Measurements from ENCODE around the gene VIPR1.
"Not testable (repeated sequence)": the region's sequence is repeated elsewhere in the genome, so short reads cannot be mapped to it uniquely, and the experiment has no call there.

The VIPR1 gene

GRCh38 chr3:42572278-42572677 is 69.8 kb downstream of the VIPR1 start:
- POLR2A ChIA-PET: no interaction called here
- DNase-seq (ENCODE audit: extremely low spot score): peak; percentile 67
- TF ChIP-seq BHLHE40 (IDR thresholded peaks at IDR 0.05; ENCODE audit: borderline replicate concordance): no peak
- TF ChIP-seq NFRKB (IDR thresholded peaks at IDR 0.05): no peak
- TF ChIP-seq PKNOX1 (IDR thresholded peaks at IDR 0.05): no peak
- TF ChIP-seq HDGF (IDR thresholded peaks at IDR 0.05; ENCODE audit: borderline replicate concordance): no peak
- TF ChIP-seq SUZ12 (IDR thresholded peaks at IDR 0.05): no peak
- TF ChIP-seq TARDBP (IDR thresholded peaks at IDR 0.05): no peak
- no peak for TF ChIP-seq ELF4 (IDR thresholded peaks at IDR 0.05)
- CTCF ChIA-PET: interaction anchor here (1.2 kb wide), 1 partner anchor 23 kb away, joined by 5 read pairs; no protein-coding TSS in a partner anchor

GRCh38 chr3:42575137-42575741 is 72.8 kb downstream of the VIPR1 start:
- TF ChIP-seq ELF4 (IDR thresholded peaks at IDR 0.05) (no peak), SUZ12 (IDR thresholded peaks at IDR 0.05) (no peak), ARNT (IDR thresholded peaks at IDR 0.05) (no peak), ZNF384 (IDR thresholded peaks at IDR 0.05) (no peak), BHLHE40 (IDR thresholded peaks at IDR 0.05; ENCODE audit: borderline replicate concordance) (no peak), CTBP1 (IDR thresholded peaks at IDR 0.05; ENCODE audit: borderline replicate concordance) (no peak), FOXA1 (IDR thresholded peaks at IDR 0.05) (no peak), HDGF (IDR thresholded peaks at IDR 0.05; ENCODE audit: borderline replicate concordance) (no peak), NFRKB (IDR thresholded peaks at IDR 0.05) (no peak), FOXK2 (IDR thresholded peaks at IDR 0.05) (no peak), PKNOX1 (IDR thresholded peaks at IDR 0.05) (no peak)
- POLR2A ChIA-PET: no interaction called here
- DNase-seq (ENCODE audit: extremely low spot score): no peak
- CTCF ChIA-PET: interaction anchor here (0.6 kb wide), 1 partner anchor 169 kb away, joined by 3 read pairs; no protein-coding TSS in a partner anchor

GRCh38 chr3:42578054-42578453 is 75.6 kb downstream of the VIPR1 start:
- CTCF ChIA-PET: no interaction called here
- POLR2A ChIA-PET: interaction anchor here (1.3 kb wide), 1 partner anchor 22 kb away, joined by 3 read pairs; the partner anchor contains the start of gene NKTR
- DNase-seq (ENCODE audit: extremely low spot score): no peak
- TF ChIP-seq SP1 (IDR thresholded peaks at IDR 0.05): no peak
- TF ChIP-seq FOXK2 (IDR thresholded peaks at IDR 0.05): no peak
- no peak for TF ChIP-seq NFRKB (IDR thresholded peaks at IDR 0.05)
- TF ChIP-seq LEF1 (IDR thresholded peaks at IDR 0.05; ENCODE audit: borderline replicate concordance): no peak
- no peak for TF ChIP-seq ARNT (IDR thresholded peaks at IDR 0.05)
- TF ChIP-seq ZNF384 (IDR thresholded peaks at IDR 0.05): no peak
- no peak for TF ChIP-seq L3MBTL2 (conservative IDR thresholded peaks at IDR 0.05)
- TF ChIP-seq ELF4 (IDR thresholded peaks at IDR 0.05): no peak
- TF ChIP-seq TARDBP (IDR thresholded peaks at IDR 0.05): no peak
- TF ChIP-seq BHLHE40 (IDR thresholded peaks at IDR 0.05; ENCODE audit: borderline replicate concordance): no peak
- TF ChIP-seq SUZ12 (IDR thresholded peaks at IDR 0.05): no peak
- no peak for TF ChIP-seq FOXM1 (IDR thresholded peaks at IDR 0.05; ENCODE audit: borderline replicate concordance)
- no peak for TF ChIP-seq PKNOX1 (IDR thresholded peaks at IDR 0.05)
- TF ChIP-seq HDGF (IDR thresholded peaks at IDR 0.05; ENCODE audit: borderline replicate concordance): no peak
- no peak for TF ChIP-seq CTBP1 (IDR thresholded peaks at IDR 0.05; ENCODE audit: borderline replicate concordance)
- TF ChIP-seq FOXA1 (IDR thresholded peaks at IDR 0.05): no peak

GRCh38 chr3:42579346-42579745 is 76.9 kb downstream of the VIPR1 start:
- DNase-seq (ENCODE audit: extremely low spot score); CTCF ChIA-PET: not testable (repeated sequence)
- POLR2A ChIA-PET: interaction anchor here (0.6 to 1.3 kb wide), 2 partner anchors 11 to 21 kb away, joined by 3 read pairs; partner anchors contain the start of genes NKTR and SS18L2

- ChIA-PET POLR2A (interaction anchor here (1.3 to 2.8 kb wide), 4 partner anchors 10 to 25 kb away, joined by 3 to 23 read pairs (median 12); partner anchors contain the start of genes NKTR and SS18L2), CTCF (interaction anchor here (1.0 kb wide), 1 partner anchor 138 kb away, joined by 3 read pairs; no protein-coding TSS in a partner anchor)
- no peak for TF ChIP-seq CTBP1 (IDR thresholded peaks at IDR 0.05; ENCODE audit: borderline replicate concordance)
- no peak for DNase-seq (ENCODE audit: extremely low spot score)
Measured at GRCh38 chr3:42581400-42581708, 78.9 kb downstream of the VIPR1 start.

GRCh38 chr3:42581709-42582473 is 79.4 kb downstream of the VIPR1 start, which contains the start of gene SEC22C:
SEC22C (minus strand) TSS chr3:42581967; CDS start chr3:42569046, 12,921 bp downstream.
- POLR2A ChIA-PET: interaction anchor here (0.9 to 2.8 kb wide), 7 partner anchors 9 to 80 kb away, joined by 3 to 23 read pairs (median 5); partner anchors contain the start of genes NKTR and SS18L2
- CTCF ChIA-PET: interaction anchor here (0.7 to 1.0 kb wide), 2 partner anchors 10 to 138 kb away, joined by 3 read pairs; no protein-coding TSS in a partner anchor
- peak; percentile 98 for DNase-seq (ENCODE audit: extremely low spot score)

More at GRCh38 chr3:42581709-42582473, 79.4 kb downstream of the VIPR1 start, which contains the start of gene SEC22C:
- 0 out of 2 replicates have a peak, but pooled peaks have one; percentile 21 for TF ChIP-seq PKNOX1 (IDR thresholded peaks at IDR 0.05)
- peak; percentile 93 for TF ChIP-seq L3MBTL2 (conservative IDR thresholded peaks at IDR 0.05)
- TF ChIP-seq ARNT (IDR thresholded peaks at IDR 0.05): no peak
